SW480 (cell line): ENCODE data around the gene SPATS2.

Experiments used
- DNase-seq: peaks from one replicate; pipeline ENCODE4 v3.0.0-alpha.2; 2016; ENCODE audit warnings: low spot score

Gene SPATS2

DNA sequence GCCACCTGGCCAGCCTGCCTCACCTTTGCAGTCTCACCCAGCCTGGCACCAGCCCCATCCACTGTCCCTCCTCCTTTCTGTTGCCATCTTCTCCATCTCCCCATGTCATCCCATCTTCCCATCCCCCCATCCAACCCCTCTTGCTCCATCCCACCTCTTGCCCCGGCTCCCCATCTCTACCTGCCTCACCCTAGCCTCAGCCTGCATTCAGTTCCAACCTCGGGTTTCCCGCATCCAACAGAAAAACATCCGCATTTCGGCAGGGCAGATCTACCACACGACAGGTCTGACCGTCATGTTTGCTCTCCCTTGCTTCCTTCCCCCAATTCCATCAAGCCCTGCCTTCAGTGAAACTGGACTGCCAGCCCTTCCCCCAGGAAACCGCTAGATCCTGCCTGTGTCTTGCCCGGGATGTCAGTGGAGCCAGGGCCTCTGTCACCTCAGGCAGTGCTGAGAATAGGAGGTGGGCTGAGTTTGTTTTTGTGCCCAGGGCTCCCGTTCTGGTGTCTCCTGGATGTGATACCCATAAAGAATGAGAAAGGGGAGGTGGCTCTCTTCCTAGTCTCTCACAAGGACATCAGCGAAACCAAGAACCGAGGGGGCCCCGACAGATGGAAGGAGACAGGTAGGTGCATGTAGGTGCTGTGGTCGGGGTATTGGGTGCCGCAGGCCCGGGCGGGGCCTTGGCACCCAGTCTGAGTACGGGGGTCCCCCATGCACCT lies 174.0 kb downstream of the SPATS2 start:
- no peak for DNase-seq

DNA sequence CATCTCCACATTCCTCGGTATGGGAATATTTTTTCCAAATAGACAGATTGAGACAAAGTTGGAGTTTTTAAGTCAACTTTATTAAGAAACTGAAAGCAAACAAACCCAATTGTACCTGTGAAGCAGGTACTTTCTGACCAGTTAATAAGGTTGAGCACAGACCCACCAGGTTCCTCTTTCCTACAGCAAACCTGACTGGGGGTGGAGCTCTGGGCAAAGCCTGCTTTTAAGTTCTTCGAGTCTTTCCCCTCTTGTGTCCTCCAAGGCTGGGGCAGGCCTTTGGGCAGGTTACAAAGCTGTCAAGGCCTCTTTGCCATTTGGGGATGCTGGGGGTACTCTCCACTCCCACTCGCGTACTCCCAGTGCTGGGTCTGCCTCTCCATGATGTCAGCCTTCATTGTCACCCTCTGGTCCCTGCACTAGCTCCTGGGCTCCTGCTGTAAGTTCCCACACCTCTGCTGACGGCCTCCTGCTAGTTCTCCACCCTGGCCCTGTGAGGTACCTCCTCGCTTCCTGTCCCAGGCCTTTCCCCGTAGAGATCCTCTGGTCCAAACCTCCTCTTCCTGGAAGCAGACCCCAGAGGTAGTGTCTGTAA lies 174.7 kb downstream of the SPATS2 start:
- no peak for DNase-seq

DNA sequence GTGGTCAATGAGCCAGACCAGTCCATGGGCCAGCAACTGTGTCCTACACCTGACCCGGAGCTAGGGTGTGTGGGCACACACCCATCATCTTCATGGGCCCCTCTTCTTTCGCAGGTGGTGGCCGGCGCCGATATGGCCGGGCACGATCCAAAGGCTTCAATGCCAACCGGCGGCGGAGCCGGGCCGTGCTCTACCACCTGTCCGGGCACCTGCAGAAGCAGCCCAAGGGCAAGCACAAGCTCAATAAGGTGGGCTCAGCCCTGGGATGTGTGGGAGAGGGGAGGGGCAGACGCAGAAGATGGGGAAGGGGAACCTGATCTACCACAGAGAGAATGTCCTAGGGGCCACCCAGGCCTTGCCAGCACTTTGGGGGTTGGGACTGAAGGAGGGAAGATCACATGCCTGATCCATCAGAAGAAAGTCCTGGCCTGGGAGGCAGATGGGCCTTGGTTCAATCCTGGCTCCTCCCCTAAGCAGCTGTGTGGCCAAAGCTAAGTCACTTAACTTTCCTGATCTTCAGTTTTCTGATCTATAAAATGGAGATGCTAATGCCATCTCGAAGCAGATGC lies 175.4 kb downstream of the SPATS2 start:
- DNase-seq, result no peak

DNA sequence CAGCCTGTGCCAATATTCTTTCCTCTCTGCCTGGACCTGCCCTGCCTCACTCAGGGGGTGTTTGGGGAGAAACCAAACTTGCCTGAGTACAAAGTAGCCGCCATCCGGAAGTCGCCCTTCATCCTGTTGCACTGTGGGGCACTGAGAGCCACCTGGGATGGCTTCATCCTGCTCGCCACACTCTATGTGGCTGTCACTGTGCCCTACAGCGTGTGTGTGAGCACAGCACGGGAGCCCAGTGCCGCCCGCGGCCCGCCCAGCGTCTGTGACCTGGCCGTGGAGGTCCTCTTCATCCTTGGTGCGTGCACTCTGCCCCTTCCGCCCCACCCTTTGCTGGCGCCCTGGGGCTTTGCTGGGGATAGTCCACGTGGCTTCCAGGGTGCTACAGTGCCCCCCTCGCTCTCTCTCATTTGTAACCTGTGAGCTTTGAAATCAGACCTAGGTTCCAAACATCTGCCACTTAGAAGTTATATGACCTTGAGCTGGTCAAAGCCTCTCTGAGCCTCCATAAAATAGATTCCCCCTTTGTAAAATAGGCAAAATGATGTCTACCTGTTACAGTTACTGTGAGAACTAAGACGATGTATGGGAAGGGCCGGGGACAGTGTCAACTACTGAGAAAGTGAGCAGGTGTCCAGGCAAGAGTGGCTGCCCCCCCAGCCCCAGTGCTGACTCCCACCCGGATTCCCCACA lies 176.1 kb downstream of the SPATS2 start:
- DNase-seq, result no peak

DNA sequence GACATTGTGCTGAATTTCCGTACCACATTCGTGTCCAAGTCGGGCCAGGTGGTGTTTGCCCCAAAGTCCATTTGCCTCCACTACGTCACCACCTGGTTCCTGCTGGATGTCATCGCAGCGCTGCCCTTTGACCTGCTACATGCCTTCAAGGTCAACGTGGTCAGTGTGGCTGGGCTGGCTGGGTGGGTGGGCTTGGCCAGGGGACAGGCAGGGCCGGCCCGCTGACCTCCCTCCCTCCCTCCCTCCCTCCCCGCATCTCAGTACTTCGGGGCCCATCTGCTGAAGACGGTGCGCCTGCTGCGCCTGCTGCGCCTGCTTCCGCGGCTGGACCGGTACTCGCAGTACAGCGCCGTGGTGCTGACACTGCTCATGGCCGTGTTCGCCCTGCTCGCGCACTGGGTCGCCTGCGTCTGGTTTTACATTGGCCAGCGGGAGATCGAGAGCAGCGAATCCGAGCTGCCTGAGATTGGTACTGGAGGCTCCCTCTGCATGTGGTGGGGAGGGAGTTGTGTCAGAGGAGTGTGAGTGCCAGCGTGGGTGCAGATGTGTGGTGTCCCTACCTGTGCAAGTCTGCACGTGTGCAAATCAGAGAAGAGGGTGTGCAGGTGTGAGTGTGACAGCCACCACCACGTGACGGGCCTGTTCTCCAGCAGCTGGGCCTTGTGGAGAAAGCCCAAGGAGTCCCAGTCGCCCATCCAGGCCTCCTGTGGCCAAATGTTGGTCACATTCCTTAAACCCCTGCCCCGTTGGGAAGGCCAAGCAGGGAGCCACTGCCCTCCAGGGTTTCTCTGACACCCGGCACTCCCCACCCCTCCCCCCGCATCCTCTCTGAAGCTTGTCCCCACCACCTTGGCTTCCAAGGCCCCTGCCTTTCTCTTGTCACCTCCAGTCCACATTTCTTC lies 176.9 kb downstream of the SPATS2 start:
- DNase-seq, result no peak

DNA sequence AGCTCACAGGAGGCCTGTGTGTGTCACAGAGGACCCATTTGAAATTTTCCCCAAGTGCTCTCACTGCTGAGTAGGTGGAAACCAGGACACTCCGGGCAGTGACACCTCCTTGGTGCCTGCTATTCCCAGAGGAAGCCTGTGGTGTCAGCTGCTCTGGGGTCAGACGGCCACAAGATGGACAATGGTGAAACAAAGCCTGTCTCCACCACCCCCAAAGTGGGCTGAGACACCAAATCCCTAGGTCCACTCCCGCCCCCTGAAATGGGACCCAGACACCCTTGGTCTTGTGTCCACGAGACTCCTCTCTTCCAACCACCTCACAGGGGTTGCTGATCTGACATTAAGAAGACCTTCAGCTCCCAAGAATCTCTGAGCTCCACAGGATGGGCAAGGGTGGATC lies 178.6 kb downstream of the SPATS2 start:
- no peak for DNase-seq

DNA sequence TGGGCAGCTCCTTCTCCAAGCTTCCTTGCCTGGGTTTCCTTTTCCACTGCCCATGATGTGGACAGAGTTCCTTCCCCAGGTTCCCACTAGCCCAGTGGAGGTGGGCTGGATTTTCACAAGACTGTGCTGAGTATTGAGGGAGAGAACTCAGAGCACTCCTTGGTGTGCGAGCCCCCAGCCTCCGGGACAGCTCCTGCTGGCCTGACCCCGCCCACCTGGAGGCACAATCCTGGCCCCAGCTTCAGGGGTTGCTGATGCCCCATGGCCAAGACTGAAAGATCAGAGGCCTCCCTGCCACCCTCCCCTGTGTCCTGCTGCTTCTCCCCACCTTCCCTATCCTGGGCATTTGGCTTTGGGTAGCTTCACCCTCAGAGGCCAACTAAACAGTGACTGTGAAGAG lies 179.2 kb downstream of the SPATS2 start:
- DNase-seq, result no peak

DNA sequence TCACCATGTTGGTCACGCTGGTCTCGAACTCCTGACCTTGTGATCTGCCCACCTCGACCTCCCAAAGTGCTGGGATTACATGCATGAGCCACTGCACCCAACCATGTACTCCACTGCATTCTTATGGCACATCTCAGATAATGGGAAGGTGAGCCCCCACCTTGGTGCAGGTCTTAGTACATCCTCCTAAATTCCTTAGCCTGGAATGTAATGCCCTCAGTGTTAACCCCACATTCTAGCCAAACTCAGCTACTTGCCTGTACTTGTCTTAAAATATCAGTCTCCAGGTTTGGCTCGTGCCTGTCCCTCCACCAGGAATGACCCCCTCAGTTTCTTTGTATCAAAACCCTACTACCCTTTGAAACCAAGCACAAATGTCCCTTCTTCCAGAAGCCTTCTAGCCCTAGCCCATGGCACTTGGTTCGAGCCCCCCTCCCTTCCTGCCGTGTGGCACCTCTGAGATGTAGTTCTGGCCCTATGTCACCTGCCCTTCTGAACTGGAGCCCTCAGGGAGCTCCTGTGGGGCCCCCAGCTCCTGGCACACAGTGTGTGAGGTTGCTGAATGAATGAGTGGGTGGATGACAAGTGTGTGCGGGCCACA lies 179.9 kb downstream of the SPATS2 start:
- no peak for DNase-seq

DNA sequence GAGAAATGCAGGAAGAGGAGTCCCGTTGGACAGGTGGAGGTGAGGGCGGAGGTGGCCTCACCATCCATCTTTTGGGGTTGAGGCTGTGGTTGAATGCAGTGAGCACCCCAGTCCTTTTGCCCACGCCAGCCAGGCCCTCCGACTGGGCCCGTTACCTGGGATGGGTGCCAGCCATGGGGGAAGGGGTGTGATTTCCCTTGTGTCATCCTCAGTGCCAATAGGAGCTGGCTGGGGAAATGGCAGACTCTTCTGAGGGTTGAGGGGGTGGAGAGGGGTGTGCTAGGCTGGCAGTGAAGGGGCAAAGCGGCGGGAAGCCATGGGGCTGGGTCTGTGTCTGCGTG lies 181.2 kb downstream of the SPATS2 start:
- no peak for DNase-seq

DNA sequence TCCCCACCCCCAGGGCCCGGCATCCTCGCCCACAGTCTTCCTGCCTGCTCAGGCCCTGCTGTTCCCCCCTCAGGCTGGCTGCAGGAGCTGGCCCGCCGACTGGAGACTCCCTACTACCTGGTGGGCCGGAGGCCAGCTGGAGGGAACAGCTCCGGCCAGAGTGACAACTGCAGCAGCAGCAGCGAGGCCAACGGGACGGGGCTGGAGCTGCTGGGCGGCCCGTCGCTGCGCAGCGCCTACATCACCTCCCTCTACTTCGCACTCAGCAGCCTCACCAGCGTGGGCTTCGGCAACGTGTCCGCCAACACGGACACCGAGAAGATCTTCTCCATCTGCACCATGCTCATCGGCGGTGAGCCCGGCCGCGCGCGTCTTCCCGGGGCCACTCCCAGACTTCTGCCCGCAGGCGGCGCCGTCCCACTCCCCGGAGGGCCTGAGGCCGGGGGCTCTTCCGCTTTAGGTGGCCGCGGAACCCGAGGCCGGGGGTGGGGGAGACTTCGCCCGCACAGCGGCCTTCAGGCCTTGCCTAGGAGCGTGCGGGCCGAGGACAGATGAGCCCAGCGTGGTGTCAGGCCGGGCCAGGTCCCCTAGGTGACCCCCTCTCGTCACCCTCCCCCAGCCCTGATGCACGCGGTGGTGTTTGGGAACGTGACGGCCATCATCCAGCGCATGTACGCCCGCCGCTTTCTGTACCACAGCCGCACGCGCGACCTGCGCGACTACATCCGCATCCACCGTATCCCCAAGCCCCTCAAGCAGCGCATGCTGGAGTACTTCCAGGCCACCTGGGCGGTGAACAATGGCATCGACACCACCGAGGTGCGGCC lies 181.8 kb downstream of the SPATS2 start:
- no peak for DNase-seq

DNA sequence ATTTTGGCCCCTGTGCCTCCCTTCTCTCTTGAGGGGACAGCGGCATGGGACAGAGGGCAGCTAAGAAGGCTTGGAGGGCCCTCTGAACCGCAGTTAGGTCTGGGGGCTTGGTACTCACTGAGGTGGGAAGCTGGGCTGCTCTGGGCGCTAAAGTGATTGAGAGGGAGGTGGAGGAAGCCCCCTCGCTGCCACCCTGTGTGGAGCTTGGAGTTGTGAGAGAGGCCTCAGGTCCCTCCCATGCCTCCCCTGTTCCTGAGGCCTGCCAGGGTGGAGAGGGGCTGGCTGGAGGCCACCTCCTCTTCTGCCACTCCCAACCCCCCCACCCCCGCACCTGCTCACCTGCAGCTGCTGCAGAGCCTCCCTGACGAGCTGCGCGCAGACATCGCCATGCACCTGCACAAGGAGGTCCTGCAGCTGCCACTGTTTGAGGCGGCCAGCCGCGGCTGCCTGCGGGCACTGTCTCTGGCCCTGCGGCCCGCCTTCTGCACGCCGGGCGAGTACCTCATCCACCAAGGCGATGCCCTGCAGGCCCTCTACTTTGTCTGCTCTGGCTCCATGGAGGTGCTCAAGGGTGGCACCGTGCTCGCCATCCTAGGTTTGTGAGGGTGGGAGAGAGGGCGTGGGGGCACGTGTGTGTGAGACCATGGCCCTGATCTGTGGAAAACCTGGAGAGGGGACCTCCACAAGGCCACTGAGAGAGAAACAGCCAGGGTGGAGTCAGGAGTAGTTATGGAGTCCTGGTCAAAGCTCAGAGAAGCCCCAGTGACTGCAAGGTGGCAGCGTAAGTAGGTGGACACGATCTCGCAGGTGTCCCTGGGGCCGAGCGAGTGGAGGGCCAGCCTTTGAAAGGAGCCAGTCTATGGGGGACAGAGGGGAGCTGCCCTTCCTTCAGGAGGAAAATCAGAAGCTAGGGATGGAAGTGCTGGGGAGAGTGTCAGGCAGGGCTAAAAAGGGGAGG lies 182.8 kb downstream of the SPATS2 start:
- no peak for DNase-seq

DNA sequence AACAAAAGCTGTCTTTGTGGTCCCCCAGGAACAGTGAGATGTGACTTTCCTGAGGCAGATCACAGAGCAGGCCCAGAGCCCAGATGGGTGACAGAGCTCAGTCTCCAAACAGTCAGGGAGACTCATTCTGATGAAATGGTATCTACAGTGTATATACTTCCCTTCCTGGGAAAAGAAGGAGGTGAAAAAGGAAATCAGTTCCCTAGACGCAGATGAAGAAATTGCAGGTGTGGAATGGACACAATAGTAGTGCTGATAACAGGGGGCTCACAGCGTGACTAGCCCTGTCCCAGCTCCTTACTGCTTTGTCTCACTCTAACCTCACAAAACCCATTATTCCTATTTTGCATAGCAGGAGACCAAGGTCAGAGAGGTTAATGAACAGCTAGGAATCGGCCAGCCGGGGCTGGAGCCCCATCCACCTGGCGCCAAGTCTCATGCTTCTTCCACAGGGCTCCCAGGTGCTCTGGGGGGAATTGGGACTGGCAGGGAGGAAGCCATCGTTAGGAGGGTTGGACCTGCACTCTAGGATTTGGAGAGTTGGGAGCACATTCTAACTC lies 183.5 kb downstream of the SPATS2 start:
- no peak for DNase-seq

DNA sequence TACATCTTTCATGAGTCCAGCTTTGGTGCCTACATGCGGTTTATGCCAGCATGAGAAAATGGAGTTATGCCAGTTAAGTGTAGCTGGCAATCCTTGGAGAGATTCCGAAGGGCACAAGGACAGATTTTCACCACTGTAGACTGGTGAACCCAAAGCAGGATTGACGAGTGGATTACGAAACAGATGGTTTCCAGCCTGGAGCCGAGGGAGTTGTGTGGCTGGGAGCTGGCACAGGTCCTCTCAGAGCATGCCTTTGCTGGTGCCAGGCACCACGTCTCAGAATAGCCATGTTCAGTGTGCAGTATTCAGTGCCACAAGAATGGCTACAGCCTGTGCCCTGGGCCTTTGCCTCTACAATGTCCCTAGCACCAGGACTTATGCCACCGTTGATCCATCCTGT lies 184.8 kb downstream of the SPATS2 start:
- no peak for DNase-seq

DNA sequence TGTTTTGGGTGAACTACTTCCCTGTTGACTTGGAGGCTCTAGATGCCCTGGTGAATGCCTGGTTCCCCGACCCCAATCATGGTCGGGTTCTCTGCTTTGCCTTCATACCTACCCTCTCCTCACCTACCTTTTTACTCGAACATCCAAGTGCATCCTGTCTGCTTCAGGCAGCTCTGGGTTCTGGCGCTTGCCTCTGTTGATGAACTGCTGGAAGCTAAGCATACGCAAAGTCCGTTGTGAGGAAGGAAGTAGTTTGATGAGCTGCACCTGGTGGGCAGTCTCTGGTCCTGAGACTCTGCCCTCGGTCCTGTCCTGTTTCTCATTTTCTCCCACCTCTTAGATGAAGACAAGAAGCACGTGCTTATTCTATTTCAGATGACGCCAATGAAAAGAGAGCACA lies 185.2 kb downstream of the SPATS2 start:
- no peak for DNase-seq

DNA sequence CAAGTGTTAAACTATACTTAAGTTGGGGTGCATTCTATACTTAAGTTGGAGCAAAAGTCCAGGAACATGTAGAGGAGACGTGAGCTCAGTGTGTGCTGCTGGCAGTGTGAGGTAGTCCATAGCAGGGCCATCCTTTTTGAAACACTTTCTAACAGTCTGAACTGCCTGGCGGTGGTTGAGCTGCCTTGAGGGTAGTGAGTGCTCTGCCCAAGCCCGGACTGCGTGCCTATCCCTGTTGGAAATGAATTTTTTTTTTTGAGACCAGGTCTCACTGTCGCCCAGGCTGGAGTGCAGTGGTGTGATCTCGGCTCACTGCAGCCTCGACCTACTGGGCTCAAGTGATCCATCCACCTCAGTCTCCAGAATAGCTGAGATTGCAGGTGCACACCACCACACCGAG lies 185.6 kb downstream of the SPATS2 start:
- DNase-seq, result no peak

DNA sequence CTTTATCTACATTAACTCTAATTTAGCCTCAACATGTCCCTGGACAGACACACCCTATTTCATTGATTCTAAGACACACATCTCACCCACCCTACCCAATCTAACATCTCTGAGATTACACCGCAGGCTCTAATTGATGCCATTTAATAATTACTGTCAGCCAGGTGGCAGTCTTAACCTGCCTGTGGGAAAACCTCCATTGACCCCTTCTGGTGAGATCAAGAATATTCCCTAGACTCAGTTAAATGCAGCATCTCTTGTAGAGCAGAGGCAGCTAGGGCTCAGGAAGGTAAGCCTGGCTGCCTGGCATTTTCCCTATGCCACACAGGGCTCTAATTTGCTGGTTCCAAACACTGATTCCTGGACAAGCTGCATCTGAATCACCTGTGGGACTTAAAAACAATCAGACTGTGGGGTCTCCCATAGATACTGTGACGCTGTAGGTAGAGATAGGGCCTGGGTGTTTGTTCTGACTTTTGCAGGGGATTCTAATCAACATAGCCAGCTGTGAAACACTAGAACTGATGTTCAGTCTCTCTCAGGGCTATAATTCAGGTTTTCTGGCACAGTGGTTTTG lies 186.3 kb downstream of the SPATS2 start:
- peak; percentile 65 for DNase-seq

DNA sequence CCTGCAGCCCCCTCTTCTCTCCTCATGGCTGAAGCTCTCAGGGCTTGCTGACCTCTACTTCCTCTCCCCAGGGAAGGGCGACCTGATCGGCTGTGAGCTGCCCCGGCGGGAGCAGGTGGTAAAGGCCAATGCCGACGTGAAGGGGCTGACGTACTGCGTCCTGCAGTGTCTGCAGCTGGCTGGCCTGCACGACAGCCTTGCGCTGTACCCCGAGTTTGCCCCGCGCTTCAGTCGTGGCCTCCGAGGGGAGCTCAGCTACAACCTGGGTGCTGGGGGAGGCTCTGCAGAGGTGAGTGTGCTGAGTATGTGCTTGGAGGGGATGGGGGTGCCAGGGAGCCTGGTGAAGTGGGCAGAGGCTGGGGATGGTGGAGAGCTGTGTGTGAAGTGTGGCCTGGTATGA lies 187.0 kb downstream of the SPATS2 start:
- no peak for DNase-seq

DNA sequence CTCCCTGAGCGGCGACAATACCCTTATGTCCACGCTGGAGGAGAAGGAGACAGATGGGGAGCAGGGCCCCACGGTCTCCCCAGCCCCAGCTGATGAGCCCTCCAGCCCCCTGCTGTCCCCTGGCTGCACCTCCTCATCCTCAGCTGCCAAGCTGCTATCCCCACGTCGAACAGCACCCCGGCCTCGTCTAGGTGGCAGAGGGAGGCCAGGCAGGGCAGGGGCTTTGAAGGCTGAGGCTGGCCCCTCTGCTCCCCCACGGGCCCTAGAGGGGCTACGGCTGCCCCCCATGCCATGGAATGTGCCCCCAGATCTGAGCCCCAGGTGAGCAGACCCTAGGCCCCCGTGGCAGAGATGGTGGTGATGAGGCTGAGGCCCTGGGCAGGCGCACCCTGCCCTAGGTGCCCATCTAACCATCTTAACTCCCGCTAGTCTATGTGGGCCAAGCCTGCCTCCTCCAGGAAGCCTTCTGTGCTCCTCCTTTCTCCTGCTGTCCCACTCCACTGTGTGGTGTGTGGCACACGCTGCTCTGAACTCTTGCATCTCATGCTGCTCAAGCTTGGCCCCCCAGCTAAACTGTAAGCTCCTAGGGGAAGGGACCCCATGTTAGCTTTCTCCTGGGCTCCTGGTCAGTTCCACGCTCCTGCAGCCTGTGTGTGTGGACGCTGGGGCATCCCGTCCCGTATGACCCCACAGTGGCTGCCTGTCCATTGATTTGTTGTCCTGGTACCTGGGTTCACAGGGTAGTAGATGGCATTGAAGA lies 188.5 kb downstream of the SPATS2 start:
- no peak for DNase-seq
